Upper lobe of left lung (tissue), 6 donors: ENCODE measurements around the gene RANBP9. TPM values are rescaled to one million over a fixed set of nuclear protein-coding genes. Genes with fewer than 3 reads are reported as not detected.

Source experiments
- ATAC-seq, 2 donors: fragments of 200-7000 bp; cut with Tn5 transposase; one replicate each; pipeline ENCODE4 v1.9.1; 2022; ENCODE audit warnings: mild to moderate bottlenecking in 2 of 2, moderate library complexity in 2 of 2; ENCODE audit not compliant: low FRiP score in 2 of 2
- DNase-seq, 2 donors: peaks; one replicate each; pipeline ENCODE4 v3.0.0-alpha.2; 2019 to 2020
- H3K27ac ChIP-seq, 4 donors: fragments of 200-600 bp; sonication (generic); one replicate each; pipeline ENCODE4 v1.5.1; 2016 to 2019
- H3K27me3 ChIP-seq, 4 donors: fragments of 200-600 bp; sonication (generic); one replicate each; pipeline ENCODE4 v1.5.1; 2017 to 2019
- H3K36me3 ChIP-seq, 4 donors: fragments of 200-600 bp; sonication (generic); one replicate each; pipeline ENCODE4 v1.5.1; 2016 to 2019
- H3K4me1 ChIP-seq, 4 donors: fragments of 200-600 bp; sonication (generic); one replicate each; pipeline ENCODE4 v1.5.1; 2018 to 2019
- H3K4me3 ChIP-seq, 4 donors: fragments of 200-600 bp; sonication (generic); one replicate each; pipeline ENCODE4 v1.5.1; 2017 to 2019; ENCODE audit warnings: mild to moderate bottlenecking in 2 of 4, moderate library complexity in 1 of 4
- H3K9me3 ChIP-seq, 4 donors: fragments of 200-600 bp; sonication (generic); one replicate each; pipeline ENCODE4 v1.5.1; 2018 to 2019
- EP300 ChIP-seq, 4 donors: sonication (generic); formaldehyde crosslinking; IDR thresholded peaks; one replicate each; pipeline ENCODE4 v1.5.1; 2017; ENCODE audit warnings: antibody characterized with exemption in 4 of 4, control low read depth in 2 of 4
- POLR2A ChIP-seq, 4 donors: fragments of 450-650 bp; IDR thresholded peaks; one replicate each; pipeline ENCODE4 v1.5.1; 2016 to 2017; ENCODE audit warnings: antibody characterized with exemption in 4 of 4, mild to moderate bottlenecking in 2 of 4
- POLR2AphosphoS5 ChIP-seq, 2 donors: sonication (generic); formaldehyde crosslinking; IDR thresholded peaks; one replicate each; pipeline ENCODE4 v1.5.1; 2017; ENCODE audit warnings: antibody characterized with exemption in 2 of 2
- WGBS, 2 donors: methylation state at CpG; one replicate each; pipeline ENCODE4 v1.1.5; 2017 to 2018; 5-methylcytosine and 5-hydroxymethylcytosine counted together
- total RNA-seq, 6 donors: library from RNA; depleted of rRNA in 4 of 6; stranded (reverse); fragments of >200 nt in 4 of 6; gene quantifications; one replicate each; pipeline versions ENCODE4 v1.1.0 to v1.2.1, GENCODE V29; 2016 to 2021
- TF ChIP-seq, protein P1 (sequence below), 6 experiments: fragments of 450-650 bp in 4 of 6; fragments of 200-600 bp in 2 of 6; sonication (generic) in 2 of 6; IDR thresholded peaks; one replicate each; pipeline ENCODE4 v1.5.1; 2016 to 2019; ENCODE audit warnings: antibody characterized with exemption in 6 of 6
- donor health status: DM: no; HTN: no; CAD: no; lungs with moderate emphysema.
- donor health status: DM: no; HTN: yes; CAD: no; lungs with severe emphysema.

Gene RANBP9
- total RNA-seq, 6 donors from 2014 or later: 29.8 to 46.7 (median 36.4) TPM

DNA sequence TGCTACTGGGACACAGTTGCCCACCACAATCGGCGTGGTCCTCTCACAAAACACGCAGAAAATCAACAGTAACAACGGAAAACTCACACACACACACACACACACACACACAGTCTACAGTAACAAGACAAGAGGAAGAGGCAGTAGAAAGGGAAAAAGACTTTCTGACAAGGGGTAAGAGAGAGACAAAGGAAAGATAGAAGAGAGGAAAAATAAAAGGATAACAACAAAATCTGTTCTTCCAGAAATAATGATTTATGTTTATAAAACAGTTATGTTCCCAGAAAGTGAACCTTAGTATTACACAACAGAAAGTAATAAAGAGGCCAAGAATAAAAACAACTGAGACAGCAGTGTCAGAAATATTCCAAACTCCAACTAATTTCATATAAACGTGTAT is 2.9 kb downstream of the RANBP9 start:
- Histone ChIP-seq H3K27ac (peak overlapping the region in 3 of 4 donors; percentile 91 to 100 (median 92)), H3K9me3 (no peaks in the 10 kb centered on the region), H3K36me3 (no peaks in the 10 kb centered on the region), H3K4me1 (peaks cover 18 to 47% (median 30%) of the 10 kb centered on the region in 4 donors), H3K4me3 (peak overlapping the region in 3 of 4 donors; percentile 88 to 93 (median 88)), H3K27me3 (no peaks in the 10 kb centered on the region)
- TF ChIP-seq POLR2AphosphoS5 (IDR thresholded peaks at IDR 0.05): no peak
- WGBS, 2 donors: 2 to 6% methylated on average over 5 of the region's 5 CpGs
- ATAC-seq (no peak), DNase-seq (no peak)

DNA sequence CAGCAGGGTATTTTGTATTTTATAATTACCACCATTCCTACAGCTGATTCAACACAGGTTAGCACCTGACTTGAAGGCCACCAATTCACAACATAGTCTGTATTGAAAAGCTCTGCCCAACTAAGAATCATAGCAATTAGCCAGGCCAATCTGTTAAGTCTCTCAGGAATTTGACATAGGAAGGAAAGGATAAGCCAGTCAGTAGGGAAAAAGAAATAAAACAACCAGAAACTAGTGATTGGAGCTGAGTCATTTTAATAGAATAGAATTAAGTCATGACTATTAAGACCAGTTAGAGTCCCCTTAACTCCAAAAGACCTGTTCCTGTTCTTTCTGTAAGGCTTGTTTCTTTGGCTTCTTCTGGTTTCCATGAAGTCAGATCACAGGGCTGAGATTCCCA is 8.1 kb downstream of the RANBP9 start:
- Histone ChIP-seq H3K36me3 (no peaks in the 10 kb centered on the region), H3K4me3 (no peak overlapping the region), H3K4me1 (peaks cover 20 to 49% (median 23%) of the 10 kb centered on the region in 4 donors), H3K27ac (no peak overlapping the region), H3K27me3 (no peaks in the 10 kb centered on the region), H3K9me3 (no peaks in the 10 kb centered on the region)
- ATAC-seq (no peak), DNase-seq (no peak)
- TF ChIP-seq EP300 (IDR thresholded peaks at IDR 0.05) (no peak), POLR2AphosphoS5 (IDR thresholded peaks at IDR 0.05) (no peak), POLR2A (IDR thresholded peaks at IDR 0.05) (no peak)
- TF ChIP-seq, protein P1, sequence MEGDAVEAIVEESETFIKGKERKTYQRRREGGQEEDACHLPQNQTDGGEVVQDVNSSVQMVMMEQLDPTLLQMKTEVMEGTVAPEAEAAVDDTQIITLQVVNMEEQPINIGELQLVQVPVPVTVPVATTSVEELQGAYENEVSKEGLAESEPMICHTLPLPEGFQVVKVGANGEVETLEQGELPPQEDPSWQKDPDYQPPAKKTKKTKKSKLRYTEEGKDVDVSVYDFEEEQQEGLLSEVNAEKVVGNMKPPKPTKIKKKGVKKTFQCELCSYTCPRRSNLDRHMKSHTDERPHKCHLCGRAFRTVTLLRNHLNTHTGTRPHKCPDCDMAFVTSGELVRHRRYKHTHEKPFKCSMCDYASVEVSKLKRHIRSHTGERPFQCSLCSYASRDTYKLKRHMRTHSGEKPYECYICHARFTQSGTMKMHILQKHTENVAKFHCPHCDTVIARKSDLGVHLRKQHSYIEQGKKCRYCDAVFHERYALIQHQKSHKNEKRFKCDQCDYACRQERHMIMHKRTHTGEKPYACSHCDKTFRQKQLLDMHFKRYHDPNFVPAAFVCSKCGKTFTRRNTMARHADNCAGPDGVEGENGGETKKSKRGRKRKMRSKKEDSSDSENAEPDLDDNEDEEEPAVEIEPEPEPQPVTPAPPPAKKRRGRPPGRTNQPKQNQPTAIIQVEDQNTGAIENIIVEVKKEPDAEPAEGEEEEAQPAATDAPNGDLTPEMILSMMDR (IDR thresholded peaks at IDR 0.05): no peak

DNA sequence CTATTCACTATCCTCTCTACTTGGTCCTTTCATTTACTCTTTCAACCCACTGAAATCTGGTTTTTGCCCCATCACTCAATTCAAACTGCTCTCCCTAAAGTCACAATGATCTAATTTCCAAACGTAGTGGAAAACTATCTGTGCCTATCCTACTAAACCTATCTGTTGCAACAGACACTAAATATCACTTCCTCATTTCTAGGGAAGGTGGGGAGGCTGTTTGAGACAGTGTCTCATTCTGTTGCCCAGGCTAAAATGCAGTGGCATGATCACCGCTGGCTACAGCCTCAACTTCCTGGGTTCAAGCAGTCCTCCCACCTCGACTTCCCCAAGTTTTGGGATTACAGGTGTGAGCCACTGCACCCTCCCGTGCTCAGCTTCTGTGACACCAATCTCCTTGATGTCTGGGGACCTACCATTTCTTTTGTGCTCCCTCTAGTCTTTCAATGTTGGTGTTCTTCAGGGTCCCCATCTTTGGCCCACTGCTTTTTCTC is 8.8 kb downstream of the RANBP9 start:
- Histone ChIP-seq H3K27me3 (no peaks in the 10 kb centered on the region), H3K27ac (no peak overlapping the region), H3K9me3 (no peaks in the 10 kb centered on the region), H3K36me3 (no peaks in the 10 kb centered on the region), H3K4me1 (peaks cover 14 to 47% (median 20%) of the 10 kb centered on the region in 4 donors), H3K4me3 (no peak overlapping the region)
- WGBS, 2 donors: 52 to 60% methylated on average over 4 of the region's 4 CpGs
- peak in 1 of 2 donors; percentile 52 for ATAC-seq
- DNase-seq: no peak
- TF ChIP-seq POLR2A (IDR thresholded peaks at IDR 0.05) (no peak), POLR2AphosphoS5 (IDR thresholded peaks at IDR 0.05) (no peak)
- TF ChIP-seq, protein P1 (IDR thresholded peaks at IDR 0.05): no peak

DNA sequence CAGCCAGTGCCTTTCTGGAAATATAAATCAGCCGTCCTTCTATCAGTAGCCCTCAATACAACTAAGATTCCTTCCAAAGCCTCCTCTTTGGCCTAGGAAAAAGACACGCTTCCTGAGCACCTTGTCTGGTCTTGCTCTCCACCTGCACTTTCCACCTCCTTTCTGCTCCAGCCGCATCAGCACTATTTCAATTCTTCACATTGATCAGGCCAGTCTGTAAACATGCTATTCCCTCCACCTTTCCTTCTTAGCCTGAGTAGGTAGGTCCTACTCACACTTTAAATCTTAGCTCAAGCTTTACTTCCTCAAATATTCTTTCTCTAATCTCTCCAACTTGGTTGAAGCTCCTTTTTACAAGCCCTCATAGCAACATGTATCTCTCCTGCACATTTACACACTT is 11.4 kb downstream of the RANBP9 start:
- Histone ChIP-seq H3K4me3 (no peak overlapping the region), H3K36me3 (peaks cover 0 to 8% (median 0%) of the 10 kb centered on the region in 4 donors), H3K9me3 (no peaks in the 10 kb centered on the region), H3K27ac (no peak overlapping the region), H3K4me1 (peaks cover 10 to 47% (median 24%) of the 10 kb centered on the region in 4 donors), H3K27me3 (no peaks in the 10 kb centered on the region)
- TF ChIP-seq, protein P1 (IDR thresholded peaks at IDR 0.05): no peak
- TF ChIP-seq POLR2AphosphoS5 (IDR thresholded peaks at IDR 0.05) (no peak), EP300 (IDR thresholded peaks at IDR 0.05) (no peak), POLR2A (IDR thresholded peaks at IDR 0.05) (no peak)
- no peak for ATAC-seq
- DNase-seq: no peak
- WGBS, 2 donors: 94 to 97% methylated on average over 3 of the region's 3 CpGs

DNA sequence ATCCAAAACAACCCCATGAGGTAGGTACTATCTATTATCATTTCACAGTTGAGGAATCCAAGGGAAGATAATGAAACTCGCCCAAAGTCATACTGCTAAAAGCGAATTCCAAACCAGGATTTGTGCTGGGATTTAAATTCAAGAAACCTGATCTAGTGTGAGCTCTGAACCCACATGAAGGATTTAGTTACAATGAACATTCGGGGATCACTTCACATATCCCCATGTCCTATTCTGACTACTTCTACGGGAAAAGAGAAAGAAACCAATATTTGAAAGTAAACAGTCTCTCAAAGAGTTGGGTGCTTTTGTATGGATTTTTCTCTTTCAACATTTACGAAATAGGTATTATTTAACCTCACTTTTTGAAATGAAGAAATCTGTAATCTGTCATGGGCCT is 12.9 kb downstream of the RANBP9 start:
- H3K9me3 ChIP-seq: no peaks in the 10 kb centered on the region
- DNase-seq (no peak), ATAC-seq (no peak)
- H3K27ac ChIP-seq: no peak overlapping the region
- no peak overlapping the region for H3K4me3 ChIP-seq
- H3K36me3 ChIP-seq: peaks cover 0 to 8% (median 0%) of the 10 kb centered on the region in 4 donors
- no peaks in the 10 kb centered on the region for H3K27me3 ChIP-seq
- peaks cover 2 to 37% (median 26%) of the 10 kb centered on the region in 4 donors for H3K4me1 ChIP-seq
- no peak for TF ChIP-seq POLR2A (IDR thresholded peaks at IDR 0.05)
- TF ChIP-seq EP300 (IDR thresholded peaks at IDR 0.05): no peak
- TF ChIP-seq POLR2AphosphoS5 (IDR thresholded peaks at IDR 0.05): no peak
- TF ChIP-seq, protein P1 (IDR thresholded peaks at IDR 0.05): no peak
- WGBS, 2 donors: 92 to 93% methylated on average over 5 of the region's 5 CpGs
